PC-3 (cell line): ENCODE measurements around the gene CGB2. TPM values are rescaled to one million over a fixed set of nuclear protein-coding genes. Genes with fewer than 3 reads are reported as not detected.

Source experiments
- ATAC-seq: fragments of 200-7000 bp; cut with Tn5 transposase; 2 replicates; pipeline ENCODE4 v1.9.1; 2020; ENCODE audit warnings: mild to moderate bottlenecking, moderate library complexity
- BruUV-seq: library from RNA; stranded (reverse); fragments of 400-500 nt; replicated peaks from 2 replicates; lab custom pipeline; 2021; lab: Mats Ljungman, UMichigan
- CTCF ChIA-PET: fragments of 300-600 bp; sonication (Branson Sonifier 250); formaldehyde crosslinking; loops from one replicate; lab custom pipeline; 2022; ENCODE audit warnings: antibody characterized with exemption; lab: Charles Lee
- POLR2A ChIA-PET: fragments of 300-600 bp; sonication (Branson Sonifier 250); formaldehyde crosslinking; loops from one replicate; lab custom pipeline; 2022; ENCODE audit warnings: antibody characterized with exemption; ENCODE audit not compliant: unreplicated experiment; lab: Charles Lee
- DNase-seq: peaks from one replicate; pipeline ENCODE4 v3.0.0-alpha.2; 2015
- H2AFZ ChIP-seq: fragments of 300-600 bp; sonication (generic); 2 replicates; pipeline ENCODE4 v1.6.0; 2016; ENCODE audit warnings: antibody characterized with exemption, low read length
- H3F3A ChIP-seq: fragments of 300-600 bp; sonication (generic); one replicate; pipeline ENCODE4 v1.6.0; 2017; ENCODE audit warnings: antibody characterized with exemption, low read length, control low read depth, mild to moderate bottlenecking; ENCODE audit not compliant: unreplicated experiment
- H3K27ac ChIP-seq: fragments of 300-600 bp; sonication (generic); 2 replicates; pipeline ENCODE4 v1.5.1; 2016; ENCODE audit warnings: mild to moderate bottlenecking, low read length
- H3K27me3 ChIP-seq: fragments of 300-600 bp; sonication (generic); 2 replicates; pipeline ENCODE4 v1.6.1; 2016; ENCODE audit warnings: low read length, mixed read lengths
- H3K36me3 ChIP-seq: fragments of 300-600 bp; sonication (generic); 2 replicates; pipeline ENCODE4 v1.6.1; 2016; ENCODE audit warnings: low read depth, mixed run types, low read length, mixed read lengths
- H3K4me1 ChIP-seq: fragments of 300-600 bp; sonication (generic); 2 replicates; pipeline ENCODE4 v1.5.1; 2016; ENCODE audit warnings: low read length; ENCODE audit not compliant: insufficient read depth
- H3K4me2 ChIP-seq: fragments of 300-600 bp; sonication (generic); 2 replicates; pipeline ENCODE4 v1.6.0; 2016; ENCODE audit warnings: low read length
- H3K4me3 ChIP-seq: fragments of 300-600 bp; sonication (generic); 2 replicates; pipeline ENCODE4 v1.5.1; 2016; ENCODE audit warnings: mild to moderate bottlenecking, low read length, mixed read lengths
- H3K79me2 ChIP-seq: fragments of 300-600 bp; sonication (generic); 2 replicates; pipeline ENCODE4 v1.6.1; 2017; ENCODE audit warnings: low read length, mixed read lengths
- H3K9ac ChIP-seq: fragments of 300-600 bp; sonication (generic); 2 replicates; pipeline ENCODE4 v1.6.0; 2016; ENCODE audit warnings: mild to moderate bottlenecking, low read length
- H3K9me2 ChIP-seq: fragments of 300-600 bp; sonication (generic); replicated peaks from 2 replicates; pipeline ENCODE4 v1.6.1; 2016; ENCODE audit warnings: mixed run types, low read length, mixed read lengths
- H3K9me3 ChIP-seq: fragments of 300-600 bp; sonication (generic); 2 replicates; pipeline ENCODE4 v1.6.1; 2016; ENCODE audit warnings: low read length, mixed read lengths
- H4K20me1 ChIP-seq: fragments of 300-600 bp; sonication (generic); 2 replicates; pipeline ENCODE4 v1.6.1; 2016; ENCODE audit warnings: low read length, mixed read lengths
- CTCF ChIP-seq: fragments of 300-600 bp; sonication (generic); conservative IDR thresholded peaks from 2 replicates; pipeline ENCODE4 v1.5.1; 2017; ENCODE audit warnings: antibody characterized with exemption, low read depth, mild to moderate bottlenecking, low read length
- EZH2 ChIP-seq: fragments of 300-600 bp; sonication (generic); IDR thresholded peaks from one replicate; pipeline ENCODE4 v1.6.1; 2017; ENCODE audit warnings: antibody characterized with exemption, mild to moderate bottlenecking, low read length; ENCODE audit not compliant: unreplicated experiment
- EZH2phosphoT487 ChIP-seq: fragments of 300-600 bp; sonication (generic); IDR thresholded peaks from 2 replicates; pipeline ENCODE4 v1.6.1; 2018; ENCODE audit warnings: mild to moderate bottlenecking, antibody characterized with exemption, low read length, borderline replicate concordance
- intact Hi-C: fragments of 100-400 bp; cut with micrococcal nuclease; formaldehyde crosslinking; loops from 2 replicates; pipeline ENCODE4 v1.9.0; 2023
- total RNA-seq: library from RNA; depleted of rRNA; stranded (reverse); fragments of >200 nt; gene quantifications from 2 replicates; pipeline ENCODE4 v1.2.3, GENCODE V29; 2014

Gene CGB2
- total RNA-seq, 1 experiment from 2014 or later = not detected

GRCh38 chr19:49016067-49016839 lies 15.4 kb upstream of the CGB2 start:
- no peak for ATAC-seq
- no peak overlapping the region for H3K9ac ChIP-seq
- intact Hi-C loops = no loop called here
- TF ChIP-seq EZH2 (no peak), EZH2phosphoT487 (no peak)
- no peaks in the 10 kb centered on the region for H3F3A ChIP-seq
- no peak for DNase-seq
- H3K9me3 ChIP-seq = no peaks in the 10 kb centered on the region
- H3K9me2 ChIP-seq = no peaks in the 10 kb centered on the region
- H3K4me2 ChIP-seq = no peak overlapping the region
- CTCF ChIA-PET = interaction anchor here (0.6 kb wide), 1 partner anchor 58 kb away, joined by 4 read pairs; no protein-coding TSS in a partner anchor
- POLR2A ChIA-PET = no interaction called here
- H3K27me3 ChIP-seq = no peaks in the 10 kb centered on the region
- H3K4me1 ChIP-seq = peaks cover 10% of the 10 kb centered on the region; the same call in 1 of the 2 replicates
- H3K79me2 ChIP-seq = no peaks in the 10 kb centered on the region
- H3K36me3 ChIP-seq = no peaks in the 10 kb centered on the region
- no TSS peak for BruUV-seq
- no peaks in the 10 kb centered on the region for H4K20me1 ChIP-seq
- no peak overlapping the region for H2AFZ ChIP-seq
- no peak overlapping the region for H3K27ac ChIP-seq
- H3K4me3 ChIP-seq = no peak overlapping the region

- peak within 1 kb of the TSS; percentile 46 for H2AFZ ChIP-seq
- H3K79me2 ChIP-seq = no peaks in the 10 kb centered on the region
- peaks cover 10% of the 10 kb centered on the region; the same call in 1 of the 2 replicates for H3K4me1 ChIP-seq
- ChIA-PET POLR2A (interaction anchor here (0.6 kb wide), 1 partner anchor 24 kb away, joined by 7 read pairs; no protein-coding TSS in a partner anchor), CTCF (interaction anchor here (0.5 to 1.1 kb wide), 4 partner anchors 24 to 145 kb away, joined by 3 to 9 read pairs (median 4); partner anchors contain the start of genes GYS1 and RUVBL2)
- peak within 1 kb of the TSS; percentile 60 for H3K4me3 ChIP-seq
- TSS peak; percentile 28 for BruUV-seq
- peak within 1 kb of the TSS; percentile 77 for H3K4me2 ChIP-seq
- peak; percentile 3 for ATAC-seq
- no peak within 1 kb of the TSS for H3K27ac ChIP-seq
- no peaks in the 10 kb centered on the region for H3K9me3 ChIP-seq
- H3F3A ChIP-seq = no peaks in the 10 kb centered on the region
- intact Hi-C loops = no loop called here
- H3K36me3 ChIP-seq = no peaks in the 10 kb centered on the region
- no peaks in the 10 kb centered on the region for H3K27me3 ChIP-seq
- no peaks in the 10 kb centered on the region for H3K9me2 ChIP-seq
- no peak for DNase-seq
- H3K9ac ChIP-seq = peak within 1 kb of the TSS; percentile 35
- no peak for TF ChIP-seq CTCF
- TF ChIP-seq EZH2 = no peak
- TF ChIP-seq EZH2phosphoT487 = no peak
- H4K20me1 ChIP-seq = no peaks in the 10 kb centered on the region
These were observed 14.5 kb upstream of the CGB2 start, which contains the start of gene LHB for GRCh38 chr19:49017041-49017665. LHB (minus strand) TSS chr19:49017091; CDS start chr19:49017081, 10 bp downstream.

- ChIA-PET CTCF (interaction anchor here (0.5 to 1.1 kb wide), 4 partner anchors 24 to 146 kb away, joined by 3 to 9 read pairs (median 4); partner anchors contain the start of genes GYS1 and RUVBL2), POLR2A (interaction anchor here (0.5 to 0.6 kb wide), 3 partner anchors 25 to 107 kb away, joined by 3 to 7 read pairs (median 3); no protein-coding TSS in a partner anchor)
- TF ChIP-seq EZH2phosphoT487 (no peak), EZH2 (no peak), CTCF (0 out of 2 replicates have a peak, but pooled peaks have one; percentile 27)
- no peaks in the 10 kb centered on the region for H3K27me3 ChIP-seq
- H3K4me2 ChIP-seq = peak overlapping the region; percentile 77
- no peaks in the 10 kb centered on the region for H3K79me2 ChIP-seq
- intact Hi-C loops = no loop called here
- H3K27ac ChIP-seq = no peak overlapping the region
- ATAC-seq (peak; percentile 74), DNase-seq (peak; percentile 59)
- no TSS peak for BruUV-seq
- H4K20me1 ChIP-seq = no peaks in the 10 kb centered on the region
- H3K36me3 ChIP-seq = no peaks in the 10 kb centered on the region
- H2AFZ ChIP-seq = peak overlapping the region; percentile 46
- H3K4me3 ChIP-seq = peak overlapping the region; percentile 60
- no peaks in the 10 kb centered on the region for H3K9me3 ChIP-seq
- H3K9ac ChIP-seq = peak overlapping the region; percentile 35
- H3F3A ChIP-seq = no peaks in the 10 kb centered on the region
- no peaks in the 10 kb centered on the region for H3K9me2 ChIP-seq
- H3K4me1 ChIP-seq = peaks cover 10% of the 10 kb centered on the region; the same call in 1 of the 2 replicates
These were observed 13.9 kb upstream of the CGB2 start for GRCh38 chr19:49017666-49018351.
